HuH-7 (cell line): ENCODE data around the gene SLC6A17.

Source experiments
- DNase-seq: peaks from one replicate; pipeline ENCODE4 v3.0.0; 2011; ENCODE audit warnings: low spot score

The SLC6A17 gene

DNA sequence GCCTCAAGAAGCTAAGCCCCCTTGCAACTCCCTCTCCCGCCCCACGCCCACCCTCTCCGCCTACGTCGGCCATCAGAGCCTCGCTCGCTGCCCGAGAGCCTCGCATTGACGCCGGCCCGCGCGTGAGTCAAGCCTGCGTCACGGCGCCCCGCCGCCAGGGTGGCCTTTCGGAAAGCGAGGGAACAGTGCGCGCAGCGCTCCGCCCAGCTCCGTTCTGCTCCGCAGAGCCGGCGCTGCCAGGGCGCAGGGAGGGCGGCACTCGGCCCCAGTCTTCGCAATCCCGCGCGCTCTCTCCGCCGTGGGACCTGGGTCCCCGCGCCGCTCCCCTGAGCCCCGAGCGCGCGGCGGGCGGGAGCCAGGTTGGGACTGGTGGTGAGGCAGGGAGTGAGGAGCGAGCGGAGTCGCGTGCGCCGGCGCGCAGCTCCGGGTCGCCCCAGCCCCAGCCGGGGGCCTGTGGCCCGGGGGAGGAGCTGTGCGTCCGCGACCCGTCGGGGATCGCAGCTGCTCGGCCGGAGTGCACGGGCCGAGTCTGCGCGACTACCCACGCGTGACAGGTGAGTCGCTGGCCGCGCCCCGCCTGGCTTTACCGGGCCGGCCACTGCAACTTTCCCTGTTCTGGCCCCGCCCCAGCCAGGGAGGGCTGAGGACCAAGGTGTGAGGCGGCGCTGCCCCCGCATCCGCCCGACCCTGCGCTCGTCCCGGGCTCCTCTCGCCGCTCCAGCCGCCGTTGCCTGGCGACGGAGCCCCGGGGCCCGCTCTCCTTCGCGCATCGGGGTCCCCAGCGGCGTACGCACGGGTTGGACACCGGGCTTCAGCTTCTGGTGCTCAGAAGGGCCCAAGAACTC lies at the start of gene SLC6A17:
Gene SLC6A17 (plus strand): TSS at position 165 of the 845 bp plus-strand sequence. CDS start 16,436 bp downstream, outside the sequence.
- no peak for DNase-seq

DNA sequence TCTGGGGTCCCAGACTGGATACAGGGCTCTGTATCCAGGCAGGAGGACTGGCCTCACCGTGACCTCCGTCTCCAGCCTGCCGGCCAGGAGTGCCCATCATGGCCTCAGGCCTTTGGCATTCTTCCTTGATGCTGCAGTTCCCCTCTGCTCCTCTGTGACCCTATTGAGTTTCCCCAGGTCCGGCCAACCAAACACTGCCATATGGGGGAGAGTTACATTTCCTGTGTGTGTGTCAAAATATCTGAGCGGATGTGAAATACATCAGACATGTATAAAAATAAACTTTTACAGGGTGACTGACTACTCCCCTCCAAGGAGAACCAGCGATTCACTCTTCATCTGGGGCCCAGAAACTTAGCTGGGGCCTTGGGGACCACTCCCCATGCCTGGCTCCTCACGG lies 48.2 kb upstream of the SLC6A17 start:
- DNase-seq = no peak

DNA sequence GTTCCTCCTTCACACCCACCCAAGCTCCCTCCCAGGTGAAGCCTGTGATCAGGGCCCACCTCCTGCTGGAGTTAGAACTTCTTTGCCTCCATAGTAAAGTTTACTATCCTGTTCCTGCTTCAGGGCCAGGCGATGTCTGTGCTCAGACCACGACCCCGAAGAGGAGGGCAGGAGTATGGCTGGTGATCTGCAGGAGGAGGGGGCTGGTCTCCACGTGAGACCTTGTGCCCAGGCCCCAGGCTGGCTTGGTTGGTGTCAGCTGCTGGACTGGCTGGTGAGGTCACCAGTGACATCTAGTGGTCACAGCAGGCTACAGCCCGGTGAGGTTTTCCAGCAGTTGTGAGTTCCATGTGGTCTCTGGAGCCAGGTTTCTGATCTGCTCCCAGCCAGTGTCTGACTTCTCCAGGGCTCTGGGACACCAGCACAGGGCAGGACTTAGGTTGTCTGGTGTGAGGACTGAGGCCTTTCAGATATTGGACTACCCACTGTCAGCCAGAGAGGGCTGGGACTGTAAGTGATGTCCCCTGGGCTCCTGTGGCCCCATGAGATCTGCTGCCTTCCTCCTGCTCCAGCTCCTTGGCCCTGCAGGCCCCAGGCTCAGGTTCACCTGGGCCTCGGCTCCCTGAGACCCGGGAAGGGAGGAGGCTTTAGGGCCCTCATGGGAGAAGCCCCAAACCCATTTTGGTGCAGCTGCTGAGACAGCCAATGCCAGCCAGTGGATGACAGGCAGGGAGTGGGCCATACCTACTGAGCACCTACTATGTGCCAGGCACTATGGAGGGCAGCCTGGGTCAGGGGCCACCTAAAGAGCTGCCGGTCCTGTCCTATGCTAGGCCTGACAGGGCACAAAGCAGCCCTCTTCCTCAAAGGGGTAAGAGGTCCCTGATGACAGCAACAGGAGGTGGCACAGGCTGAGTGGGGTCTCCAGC lies 44.0 kb upstream of the SLC6A17 start:
- peak; percentile 88 for DNase-seq

DNA sequence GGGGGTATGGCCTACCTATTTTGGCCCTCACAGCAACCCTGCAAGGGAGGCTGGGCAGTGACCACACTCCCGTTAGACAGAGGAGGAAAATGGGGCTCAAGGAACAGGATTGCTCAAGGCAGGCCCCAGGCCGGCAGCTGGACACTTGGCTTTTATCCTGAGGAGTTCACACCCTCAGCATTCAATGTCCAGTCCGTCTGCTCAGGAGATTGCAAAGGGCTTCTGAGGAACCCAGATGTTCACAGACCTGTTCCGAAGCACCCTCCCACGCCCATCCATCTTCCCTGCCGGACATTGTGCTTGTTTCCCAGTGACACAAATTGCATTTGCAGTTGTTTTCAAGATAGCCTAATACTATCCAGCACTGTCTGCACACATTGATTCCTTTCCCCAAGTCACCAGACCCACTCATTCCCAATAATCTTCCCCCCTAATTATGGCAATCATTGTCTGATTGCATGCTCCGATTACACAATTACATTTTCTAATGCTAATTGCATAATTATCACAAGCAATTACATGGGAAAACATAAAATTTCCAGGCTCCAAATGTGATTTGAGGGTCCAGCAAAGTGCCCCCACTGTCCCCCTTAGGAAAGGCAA lies 42.3 kb upstream of the SLC6A17 start:
- DNase-seq = no peak

DNA sequence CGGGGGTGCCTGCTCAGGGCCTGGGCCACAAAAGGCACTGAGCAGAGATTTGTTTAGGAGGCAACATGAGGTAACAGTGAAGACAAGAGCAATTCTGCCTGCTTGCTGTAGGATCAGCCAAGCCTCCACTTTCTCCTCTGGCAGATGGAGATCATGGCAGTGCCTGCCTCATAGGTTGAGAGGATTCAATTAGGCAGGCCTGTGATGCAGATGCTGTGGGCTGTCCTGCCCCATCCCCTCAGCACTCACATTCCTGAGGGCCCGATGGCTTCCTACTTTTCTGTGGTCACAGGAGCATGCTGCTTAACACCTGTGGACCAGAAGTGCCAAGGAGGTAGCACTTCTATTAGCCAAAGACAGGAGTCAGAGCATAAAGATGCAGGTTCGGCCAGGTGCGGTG lies 39.2 kb upstream of the SLC6A17 start:
- no peak for DNase-seq

DNA sequence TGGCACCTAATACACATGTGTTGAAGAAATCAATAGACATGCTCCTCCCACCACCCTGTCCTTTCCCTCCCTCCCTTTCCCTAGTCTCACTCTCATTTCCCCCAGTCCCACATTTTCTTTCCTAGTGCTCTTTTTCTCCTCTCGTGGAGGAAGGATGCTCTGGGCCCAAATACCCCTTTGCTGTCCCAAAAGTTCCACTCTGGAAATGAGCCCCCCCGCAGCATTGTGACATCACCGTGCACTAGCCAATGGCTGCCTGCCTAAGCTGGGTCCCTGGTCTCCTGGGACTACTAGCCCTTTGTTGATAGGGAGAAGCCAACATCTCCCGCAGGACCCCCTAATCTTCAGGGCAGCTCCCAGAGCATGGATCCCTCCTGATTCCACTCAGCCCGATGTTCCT lies 38.2 kb upstream of the SLC6A17 start, which contains the start of gene UBL4B:
Gene UBL4B (plus strand): TSS at position 301 of the 400 bp plus-strand sequence. CDS start 92 bp downstream, at position 393.
- DNase-seq = no peak

DNA sequence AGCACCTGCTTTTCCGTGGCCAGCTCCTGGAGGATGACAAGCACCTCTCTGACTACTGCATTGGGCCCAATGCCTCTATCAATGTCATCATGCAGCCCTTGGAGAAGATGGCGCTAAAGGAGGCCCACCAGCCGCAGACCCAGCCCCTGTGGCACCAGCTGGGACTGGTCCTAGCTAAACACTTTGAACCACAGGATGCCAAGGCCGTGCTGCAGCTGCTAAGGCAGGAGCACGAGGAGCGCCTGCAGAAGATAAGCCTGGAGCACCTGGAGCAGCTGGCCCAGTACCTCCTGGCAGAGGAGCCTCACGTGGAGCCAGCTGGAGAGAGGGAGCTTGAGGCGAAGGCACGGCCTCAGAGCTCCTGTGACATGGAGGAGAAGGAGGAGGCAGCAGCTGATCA lies 37.6 kb upstream of the SLC6A17 start:
- DNase-seq = no peak

DNA sequence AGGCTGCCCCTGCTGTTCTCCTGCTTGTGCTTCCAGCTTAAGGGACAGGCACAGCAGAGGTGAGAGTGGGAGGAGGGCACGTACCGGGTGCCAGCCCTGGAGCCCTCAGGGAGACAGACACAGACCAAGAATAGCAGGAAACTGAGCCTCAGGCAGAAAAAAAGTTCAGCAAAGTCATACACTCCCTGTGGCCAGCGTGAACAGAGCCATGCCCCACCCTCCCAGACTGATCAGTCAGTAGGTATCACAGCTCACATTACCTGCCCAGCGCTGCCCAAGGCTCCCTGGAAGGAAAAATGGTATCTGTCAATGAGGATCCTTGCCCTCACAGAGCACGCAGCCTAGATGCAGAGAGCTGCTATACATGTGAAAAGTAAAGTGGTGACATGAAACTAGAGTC lies 36.7 kb upstream of the SLC6A17 start:
- DNase-seq = no peak

DNA sequence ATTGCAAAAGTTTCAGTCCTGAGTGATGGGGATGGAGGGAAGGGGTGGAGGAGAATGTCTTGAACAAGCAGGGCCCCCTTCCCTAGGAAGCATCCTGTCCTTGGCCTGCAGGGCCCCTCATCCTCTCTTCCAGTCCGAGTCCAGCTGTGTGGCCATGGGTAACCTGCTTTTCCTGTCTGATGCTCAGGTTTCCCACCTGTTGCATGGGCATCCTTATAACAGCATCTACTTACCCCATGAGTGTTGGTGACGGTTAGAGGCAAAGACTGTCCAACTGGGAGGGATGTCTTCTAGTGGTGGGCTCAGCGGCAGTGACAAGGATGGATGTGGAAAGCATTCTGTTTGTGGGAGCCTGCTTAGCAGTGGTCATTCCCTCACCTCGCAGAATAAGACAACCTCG lies 36.1 kb upstream of the SLC6A17 start:
- no peak for DNase-seq

DNA sequence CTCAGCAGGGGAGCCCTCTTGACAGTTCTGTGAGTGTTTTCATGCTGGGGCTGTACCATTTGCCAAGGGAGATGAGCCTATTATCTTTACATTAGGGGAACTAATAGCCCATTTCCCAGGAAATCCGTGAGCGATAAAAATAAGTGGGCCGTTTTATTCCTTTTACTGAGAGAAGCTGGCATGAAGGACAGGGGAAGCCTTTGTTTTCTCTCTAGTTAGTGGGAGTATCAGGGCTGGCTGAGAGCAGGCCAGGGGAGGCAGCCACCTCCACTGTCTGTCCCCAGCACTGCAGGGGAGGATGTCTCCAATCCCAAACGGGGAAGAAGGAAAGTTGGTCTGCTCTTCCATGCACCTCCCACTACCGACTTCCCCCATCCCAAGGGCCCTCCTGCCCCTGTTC lies 35.5 kb upstream of the SLC6A17 start:
- DNase-seq = no peak

DNA sequence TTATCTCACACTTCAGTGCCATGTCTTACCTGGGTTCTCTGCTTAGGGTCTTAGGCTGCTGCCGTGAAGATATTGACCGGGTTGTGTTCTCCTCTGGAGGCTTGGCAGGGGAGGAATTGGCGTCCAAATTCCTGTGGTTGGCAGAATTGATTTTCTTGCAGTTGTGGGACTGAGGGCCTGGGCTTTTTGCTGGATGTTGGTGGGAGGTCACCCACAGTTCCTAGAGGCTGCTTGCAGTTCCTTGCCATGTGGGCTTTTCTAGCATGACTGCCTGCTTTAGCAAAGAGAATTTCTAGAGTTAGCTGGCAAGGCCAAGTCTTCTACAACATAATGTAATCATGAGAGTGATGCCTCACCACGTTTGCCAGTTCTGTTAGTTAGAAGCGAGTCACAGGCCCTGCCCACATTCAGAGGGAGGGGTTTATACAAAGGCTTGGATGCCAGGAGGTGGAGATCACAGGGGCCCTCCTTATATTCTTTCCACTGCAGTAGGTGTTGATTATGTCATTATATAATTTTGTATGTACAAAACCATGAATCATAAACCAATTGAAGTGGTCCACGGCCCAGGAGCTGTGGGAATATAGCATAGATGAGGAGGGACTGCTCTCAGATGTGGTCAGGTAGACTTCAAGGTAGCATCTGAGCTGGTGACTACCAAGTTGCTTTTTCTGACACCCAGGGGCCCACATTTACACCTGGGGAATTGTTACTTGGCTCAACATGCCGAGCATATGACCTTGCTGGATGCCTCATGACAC lies 31.5 kb upstream of the SLC6A17 start:
- DNase-seq = no peak

DNA sequence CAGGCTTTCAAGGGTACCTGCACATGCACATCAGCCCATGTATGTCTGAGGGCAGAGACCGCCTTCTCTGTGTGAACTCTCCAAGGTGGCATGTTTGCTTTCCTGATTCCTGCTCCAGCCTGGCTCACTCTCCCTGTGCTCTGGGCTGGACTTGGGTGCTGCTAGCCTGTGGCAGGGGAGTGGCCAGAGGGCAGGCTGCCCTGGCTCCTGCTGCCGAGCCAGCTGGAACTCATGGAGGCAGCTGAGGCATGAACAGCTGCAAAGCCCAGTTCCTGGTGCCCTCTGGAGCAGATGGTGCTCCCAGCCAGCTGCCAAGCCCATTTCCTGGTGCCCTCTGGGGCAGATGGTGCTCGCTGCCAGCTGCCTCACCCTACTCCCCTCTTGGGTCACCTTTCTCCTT lies 30.5 kb upstream of the SLC6A17 start:
- DNase-seq = no peak

DNA sequence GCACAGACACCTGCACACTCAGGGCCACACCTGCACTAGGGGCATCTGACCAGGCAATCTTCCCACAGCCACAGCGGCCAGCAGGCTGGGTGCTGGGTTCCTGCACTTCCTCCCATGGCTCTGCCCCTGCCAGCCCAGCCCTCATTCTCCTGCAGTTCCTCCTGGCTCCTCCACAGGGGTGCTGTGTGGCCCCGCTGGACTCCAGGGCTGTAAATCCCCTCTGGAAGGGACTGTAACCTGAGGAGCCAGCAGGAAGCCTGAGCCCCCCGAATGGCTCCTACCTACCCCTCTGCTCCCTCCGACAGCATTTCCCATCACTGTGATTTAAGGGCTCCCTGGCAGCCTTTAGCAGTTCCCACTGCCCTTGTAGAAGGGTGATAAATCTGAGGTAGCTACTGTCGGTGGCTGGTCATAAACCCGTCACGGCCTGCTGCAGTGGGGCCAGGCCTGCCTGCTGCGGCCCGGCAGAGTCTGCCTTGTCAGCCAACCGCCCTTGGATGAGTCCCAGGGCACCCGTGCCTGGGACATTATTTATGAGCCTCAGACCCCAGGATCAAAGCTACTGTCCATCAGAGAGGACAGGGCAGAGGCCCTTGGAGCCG lies 29.2 kb upstream of the SLC6A17 start:
- no peak for DNase-seq

DNA sequence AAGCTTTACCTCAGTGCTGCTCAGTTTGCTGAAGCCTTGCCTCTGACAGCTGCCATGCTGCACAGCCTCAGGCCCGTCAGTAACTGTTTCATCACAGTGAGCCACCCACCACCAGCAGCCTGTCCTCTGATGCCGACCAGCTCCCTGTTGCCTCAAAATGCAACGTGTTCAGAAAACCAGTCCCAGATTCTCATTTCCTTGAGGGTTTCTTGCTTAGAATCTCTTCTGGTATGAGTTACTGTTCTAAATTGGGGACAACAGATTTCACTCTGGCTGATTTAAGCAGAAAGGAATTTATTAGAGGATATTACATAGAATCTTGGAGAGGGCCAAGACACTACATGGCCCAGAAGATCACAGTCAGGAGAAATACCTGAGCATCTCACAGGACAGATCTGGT lies 27.1 kb upstream of the SLC6A17 start:
- DNase-seq = no peak

DNA sequence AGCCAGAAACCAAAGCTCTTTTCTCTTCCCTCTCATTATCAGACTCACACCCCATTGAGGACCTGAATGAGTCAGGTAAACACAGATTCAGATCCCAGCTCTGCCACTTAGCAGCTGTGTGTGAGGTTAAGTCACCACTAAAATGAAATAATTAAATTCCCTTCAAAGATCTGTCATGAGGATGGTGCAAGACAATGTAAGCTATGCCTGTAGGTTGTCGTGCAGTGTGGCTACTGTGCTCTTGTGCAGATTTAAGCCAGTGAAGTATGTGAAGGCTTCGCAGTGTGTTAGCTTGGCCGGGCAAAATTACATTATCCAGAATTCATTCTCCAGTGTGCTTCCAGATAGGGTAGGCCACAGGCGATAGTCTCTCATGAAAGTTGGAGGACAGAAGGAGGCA lies 24.5 kb upstream of the SLC6A17 start:
- DNase-seq = no peak

DNA sequence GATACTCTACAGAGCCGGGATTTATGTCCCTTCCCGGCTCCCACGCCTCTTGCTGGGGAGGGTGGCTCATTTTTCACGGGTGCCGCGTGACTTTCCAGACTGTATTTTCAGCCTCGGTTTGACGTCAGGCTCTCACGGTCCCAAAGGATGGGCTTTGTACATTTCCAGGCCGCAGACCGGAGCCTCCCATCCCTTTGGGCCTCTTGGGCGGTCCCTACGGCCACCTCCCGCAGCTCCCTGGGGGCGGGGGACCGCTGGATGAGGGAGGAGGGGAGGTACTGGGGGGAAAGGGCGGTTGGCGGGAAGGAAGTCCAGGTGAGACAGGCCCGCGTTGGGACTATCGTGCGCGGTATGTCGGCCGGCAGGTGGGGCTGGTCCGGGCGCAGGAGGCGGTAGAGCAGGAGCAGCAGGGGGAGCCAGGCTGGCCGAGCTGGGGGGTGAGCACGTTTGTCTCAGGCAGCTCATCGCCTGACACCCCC lies 20.1 kb upstream of the SLC6A17 start:
- no peak for DNase-seq

DNA sequence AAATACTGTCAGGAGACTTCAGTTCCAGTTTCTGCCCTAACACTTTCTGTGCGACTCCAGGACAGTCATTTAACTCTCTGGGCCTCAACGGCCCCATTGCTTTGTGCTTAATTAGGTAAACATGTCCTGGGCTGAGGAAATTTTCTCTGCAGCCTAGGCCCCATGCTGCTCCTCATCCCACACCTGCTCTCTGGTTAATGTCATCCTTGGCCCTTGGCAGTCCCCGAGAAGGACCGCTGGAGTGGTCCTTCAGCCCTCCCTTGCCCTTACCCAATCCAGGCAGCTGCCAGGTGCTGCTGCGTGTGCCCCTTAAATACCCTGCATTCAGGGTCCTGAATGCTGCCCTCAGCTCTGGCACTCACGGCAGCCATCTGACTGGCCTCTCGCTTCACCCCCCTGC lies 19.3 kb upstream of the SLC6A17 start:
- no peak for DNase-seq

DNA sequence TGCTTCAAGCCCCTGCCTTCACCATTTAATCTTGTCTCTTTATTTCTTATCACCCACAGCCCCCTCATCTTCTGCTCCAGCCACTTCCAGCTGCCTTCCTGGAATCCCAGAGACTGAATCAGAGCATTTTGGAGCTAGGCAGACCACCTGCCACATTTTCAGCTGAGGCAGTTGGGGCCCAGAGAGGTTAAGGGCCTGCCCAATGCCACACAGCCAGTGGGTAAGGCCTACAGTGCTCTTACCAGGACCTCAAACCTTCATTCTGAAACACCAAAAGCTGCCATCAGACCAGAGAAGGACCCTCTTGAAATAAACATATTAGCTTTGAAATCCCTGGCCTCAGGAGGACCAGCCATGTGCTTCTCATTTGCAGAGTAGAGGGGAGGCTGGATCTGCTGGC lies 17.6 kb upstream of the SLC6A17 start:
- DNase-seq = no peak

DNA sequence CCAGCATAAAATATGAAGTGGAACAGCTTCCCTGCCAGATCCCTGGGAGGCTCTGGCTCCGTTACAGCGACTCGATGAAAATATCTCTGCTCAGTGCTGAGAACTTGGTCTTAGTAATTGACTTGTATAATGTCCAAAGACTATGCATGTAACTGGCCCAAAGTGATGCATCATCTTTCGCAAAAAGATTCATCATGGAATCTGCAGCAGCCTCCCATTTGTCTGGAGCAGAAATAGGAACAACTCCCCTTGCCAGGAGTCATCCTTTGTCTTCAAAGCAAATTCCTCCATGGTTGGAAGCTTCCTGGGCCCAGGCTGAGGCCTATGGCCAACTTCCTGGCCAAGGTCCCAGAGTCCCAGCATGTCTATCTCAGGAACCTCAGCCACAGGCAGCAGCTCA lies 16.9 kb upstream of the SLC6A17 start:
- no peak for DNase-seq

DNA sequence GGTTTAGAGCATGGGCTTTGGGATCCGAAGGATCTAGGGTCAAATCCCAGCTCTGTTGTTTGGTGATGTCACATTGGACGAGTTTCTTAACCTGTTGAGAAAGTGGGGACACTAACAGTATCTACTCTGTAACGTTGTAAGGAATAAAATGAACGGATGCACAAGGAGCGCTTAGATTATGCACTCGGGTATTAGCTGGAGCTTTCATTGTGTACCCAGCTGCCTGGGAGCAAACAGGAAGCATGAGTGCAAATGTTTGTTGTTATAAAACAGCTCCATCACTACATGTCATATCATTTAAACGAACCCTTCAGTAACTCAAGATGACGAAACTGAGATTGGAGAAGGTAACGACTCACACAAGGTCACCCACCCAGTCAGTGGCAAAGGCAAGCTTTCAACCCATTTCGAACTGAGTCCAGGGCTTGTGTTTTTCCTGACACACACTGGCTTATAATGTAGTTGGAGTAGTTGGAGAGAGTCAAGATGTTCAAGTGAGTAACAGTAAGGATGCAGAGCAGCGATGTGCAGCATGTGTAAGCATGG lies 16.2 kb upstream of the SLC6A17 start:
- DNase-seq = no peak

DNA sequence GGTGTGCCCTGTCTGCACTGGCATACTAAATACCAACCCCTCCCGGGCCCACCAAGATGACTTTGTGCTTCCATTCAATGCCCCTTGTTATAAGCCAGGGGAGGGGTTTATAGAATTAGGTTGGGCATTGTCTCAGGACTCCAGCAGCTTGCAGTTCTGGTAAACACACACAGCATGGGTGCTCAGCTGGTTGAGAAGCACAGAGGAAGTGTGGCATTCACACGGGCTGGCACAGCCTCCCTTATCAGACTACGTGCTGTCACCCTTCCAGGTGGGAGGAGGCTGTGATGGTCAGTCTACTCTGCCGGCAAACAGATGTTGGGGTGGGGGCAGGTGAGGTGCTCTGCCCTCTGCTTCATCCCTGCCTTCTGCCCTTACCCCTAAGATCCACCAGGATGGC lies 15.0 kb upstream of the SLC6A17 start:
- no peak for DNase-seq
